T47D (cell line): Measurements from ENCODE around the gene NANOS2.
"Not testable (repeated sequence)": the region's sequence is repeated elsewhere in the genome, so short reads cannot be mapped to it uniquely, and the experiment has no call there.

ENCODE experiments used
- DNase-seq, 2 experiments: peaks; one replicate each; pipeline versions ENCODE4 v3.0.0 to v3.0.0-alpha.2; 2011 to 2012; ENCODE audit warnings: low read depth in 1 of 2, low spot score in 1 of 2
- JUND ChIP-seq: IDR thresholded peaks from 2 replicates; pipeline ENCODE4 v1.6.1; 2012; ENCODE audit warnings: low read depth
- in situ Hi-C: cut with HindIII; loops from 2 replicates; pipeline ENCODE4 v1.10.0; 2016; ENCODE audit warnings: low sequenced_read_pairs, low pct_unique_long_range_greater_than_20kb

NANOS2 gene

GRCh38 chr19:45899919-45900589 is 14.5 kb downstream of the NANOS2 start:
- in situ Hi-C loops, result no loop called here
- DNase-seq, result no peak
- no peak for TF ChIP-seq JUND

GRCh38 chr19:45899253-45899652 is 15.3 kb downstream of the NANOS2 start:
- in situ Hi-C loops, result no loop called here
- no peak for DNase-seq
- no peak for TF ChIP-seq JUND

- no peak for TF ChIP-seq JUND
- in situ Hi-C loops, result no loop called here
Observed at GRCh38 chr19:45897261-45897812, 17.2 kb downstream of the NANOS2 start.

GRCh38 chr19:45895983-45896599 is 18.5 kb downstream of the NANOS2 start:
- in situ Hi-C loops, result not testable (repeated sequence)
- peak in 1 of 2 experiments; percentile 34 for DNase-seq

More at GRCh38 chr19:45897261-45897812, 17.2 kb downstream of the NANOS2 start:
- no peak for DNase-seq

GRCh38 chr19:45895519-45895972 is 19.0 kb downstream of the NANOS2 start:
- no peak for DNase-seq
- in situ Hi-C loops, result no loop called here

GRCh38 chr19:45890877-45891276 is 23.7 kb downstream of the NANOS2 start:
- TF ChIP-seq JUND, result no peak
- no peak for DNase-seq
- in situ Hi-C loops, result no loop called here

More at GRCh38 chr19:45895519-45895972, 19.0 kb downstream of the NANOS2 start:
- no peak for TF ChIP-seq JUND

- no peak for DNase-seq
- in situ Hi-C loops, result no loop called here
- TF ChIP-seq JUND, result no peak
Observed at GRCh38 chr19:45889210-45889885, 25.2 kb downstream of the NANOS2 start.

GRCh38 chr19:45887200-45887710 is 27.3 kb downstream of the NANOS2 start:
- TF ChIP-seq JUND, result no peak
- in situ Hi-C loops, result no loop called here
- DNase-seq, result no peak

GRCh38 chr19:45886427-45887199 is 28.0 kb downstream of the NANOS2 start:
- no peak for TF ChIP-seq JUND
- in situ Hi-C loops, result no loop called here
- peak; percentile 84 to 94 for DNase-seq

GRCh38 chr19:45885556-45886426 is 28.8 kb downstream of the NANOS2 start, which contains the start of gene IRF2BP1:
IRF2BP1 (minus strand) TSS chr19:45886141; CDS start chr19:45885774, 367 bp downstream.
- DNase-seq, result peak in 1 of 2 experiments; percentile 94
- in situ Hi-C loops, result no loop called here
- TF ChIP-seq JUND, result no peak
